ENCODE measurements around the gene DUSP5.

DNA sequence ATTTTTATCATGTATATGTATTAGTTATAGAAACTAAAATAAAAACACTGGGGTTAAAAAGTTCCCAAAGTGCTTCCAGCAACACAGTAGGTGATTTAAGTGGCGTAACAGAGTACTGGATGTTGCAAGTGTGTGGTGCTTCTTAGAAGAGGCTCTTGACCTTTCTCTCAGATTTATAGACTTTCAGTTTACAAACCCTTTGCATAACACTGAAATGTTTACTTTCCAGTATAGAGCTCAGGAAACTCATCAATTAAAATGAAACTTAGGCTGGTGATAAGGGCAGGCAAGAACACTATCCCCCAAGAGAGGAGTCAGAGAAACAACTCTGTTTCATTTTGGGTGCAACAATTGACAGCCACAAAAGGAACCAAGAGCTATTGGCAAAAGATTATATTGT is 42.3 kb downstream of the DUSP5 start:
- TF ChIP-seq, protein P1, sequence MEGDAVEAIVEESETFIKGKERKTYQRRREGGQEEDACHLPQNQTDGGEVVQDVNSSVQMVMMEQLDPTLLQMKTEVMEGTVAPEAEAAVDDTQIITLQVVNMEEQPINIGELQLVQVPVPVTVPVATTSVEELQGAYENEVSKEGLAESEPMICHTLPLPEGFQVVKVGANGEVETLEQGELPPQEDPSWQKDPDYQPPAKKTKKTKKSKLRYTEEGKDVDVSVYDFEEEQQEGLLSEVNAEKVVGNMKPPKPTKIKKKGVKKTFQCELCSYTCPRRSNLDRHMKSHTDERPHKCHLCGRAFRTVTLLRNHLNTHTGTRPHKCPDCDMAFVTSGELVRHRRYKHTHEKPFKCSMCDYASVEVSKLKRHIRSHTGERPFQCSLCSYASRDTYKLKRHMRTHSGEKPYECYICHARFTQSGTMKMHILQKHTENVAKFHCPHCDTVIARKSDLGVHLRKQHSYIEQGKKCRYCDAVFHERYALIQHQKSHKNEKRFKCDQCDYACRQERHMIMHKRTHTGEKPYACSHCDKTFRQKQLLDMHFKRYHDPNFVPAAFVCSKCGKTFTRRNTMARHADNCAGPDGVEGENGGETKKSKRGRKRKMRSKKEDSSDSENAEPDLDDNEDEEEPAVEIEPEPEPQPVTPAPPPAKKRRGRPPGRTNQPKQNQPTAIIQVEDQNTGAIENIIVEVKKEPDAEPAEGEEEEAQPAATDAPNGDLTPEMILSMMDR (IDR thresholded peaks at IDR 0.05), result no peak
- no peak for TF ChIP-seq EZH2 (IDR thresholded peaks at IDR 0.05)

Measured in neural progenitor cell (in vitro differentiated cells).